GM18505 (cell line): Measurements from ENCODE around the gene PKHD1.
A peak's percentile ranks its signal among the peaks of the same experiment; 100 is the strongest.
"Not testable (repeated sequence)": the region's sequence is repeated elsewhere in the genome, so short reads cannot be mapped to it uniquely, and the experiment has no call there.

Source experiments
- ATAC-seq: cut with Tn5 transposase; IDR thresholded peaks from one replicate; pipeline ENCODE4 v1.9.1; 2021; ENCODE audit not compliant: unreplicated experiment
- POLR2A ChIP-seq: IDR thresholded peaks from 4 replicates; pipeline ENCODE4 v1.6.1; 2011; ENCODE audit warnings: borderline replicate concordance; ENCODE audit not compliant: insufficient read depth, insufficient read length; ENCODE audit errors: extremely low read depth

PKHD1 gene

DNA sequence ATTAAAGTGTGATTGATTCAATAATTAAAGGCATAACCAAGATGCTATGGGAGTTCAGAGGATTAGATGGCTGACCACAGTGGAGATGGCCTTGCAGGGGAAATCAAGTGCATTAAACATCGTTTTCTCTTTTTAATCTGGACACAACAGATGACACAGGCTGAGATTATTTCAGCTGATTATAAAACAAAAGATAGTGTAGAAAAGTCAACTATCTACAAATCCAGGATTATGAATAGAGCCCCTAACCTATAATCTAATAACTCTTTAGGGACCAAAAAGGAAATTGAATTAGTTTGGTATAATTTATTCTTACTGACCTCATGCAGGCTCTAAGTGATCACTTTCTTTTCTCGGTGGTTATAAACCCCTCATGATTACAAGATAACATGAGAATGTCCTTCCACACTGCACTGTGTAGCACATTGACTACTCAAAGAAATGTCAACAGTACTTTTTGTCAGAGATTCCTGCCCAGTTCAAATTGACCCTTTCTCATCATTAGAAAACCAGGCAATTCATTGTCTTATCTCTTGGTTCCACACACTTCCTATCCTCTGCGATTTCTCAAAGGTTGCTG lies 122.1 kb downstream of the PKHD1 start:
- ATAC-seq = no peak
- TF ChIP-seq POLR2A = no peak

DNA sequence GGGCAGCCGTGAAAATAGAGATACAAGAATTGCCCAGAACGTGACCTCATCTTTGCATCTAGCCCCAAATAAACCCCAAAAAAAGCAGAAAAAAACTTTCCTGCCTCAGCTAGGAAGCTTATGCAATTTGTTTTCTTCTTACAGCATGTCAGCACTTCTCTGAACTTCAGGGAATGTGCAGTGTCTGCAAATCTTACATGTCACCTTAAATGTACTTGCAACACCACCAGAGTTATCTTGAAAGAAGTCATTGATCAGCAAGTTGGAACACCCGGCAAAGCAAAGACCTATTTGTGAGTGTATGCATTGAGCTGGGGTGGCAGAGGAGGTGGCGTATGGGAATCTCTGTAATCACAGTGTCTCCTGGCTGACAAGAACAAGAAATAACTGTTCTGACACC lies 123.4 kb downstream of the PKHD1 start:
- no peak for ATAC-seq
- TF ChIP-seq POLR2A = no peak

DNA sequence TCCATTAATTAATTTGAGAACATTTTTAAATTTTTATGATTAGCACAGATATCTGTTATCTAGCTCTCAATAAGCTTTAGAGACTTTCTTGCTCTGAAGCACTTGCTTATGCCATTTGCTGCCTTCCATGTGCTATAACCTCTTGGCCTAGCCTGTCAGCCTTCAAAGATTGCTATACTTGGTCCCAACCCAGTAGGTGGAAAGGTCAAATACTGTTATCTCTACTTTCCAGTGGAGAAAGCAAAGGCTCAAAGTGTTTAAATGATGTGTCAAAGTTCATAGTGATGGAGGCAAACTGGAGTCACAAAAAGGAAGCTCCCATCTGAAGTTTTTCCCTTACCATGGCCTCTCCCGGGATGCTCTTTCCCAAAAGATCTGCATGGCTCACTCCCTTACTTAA lies 125.1 kb downstream of the PKHD1 start:
- ATAC-seq = no peak
- TF ChIP-seq POLR2A = no peak

DNA sequence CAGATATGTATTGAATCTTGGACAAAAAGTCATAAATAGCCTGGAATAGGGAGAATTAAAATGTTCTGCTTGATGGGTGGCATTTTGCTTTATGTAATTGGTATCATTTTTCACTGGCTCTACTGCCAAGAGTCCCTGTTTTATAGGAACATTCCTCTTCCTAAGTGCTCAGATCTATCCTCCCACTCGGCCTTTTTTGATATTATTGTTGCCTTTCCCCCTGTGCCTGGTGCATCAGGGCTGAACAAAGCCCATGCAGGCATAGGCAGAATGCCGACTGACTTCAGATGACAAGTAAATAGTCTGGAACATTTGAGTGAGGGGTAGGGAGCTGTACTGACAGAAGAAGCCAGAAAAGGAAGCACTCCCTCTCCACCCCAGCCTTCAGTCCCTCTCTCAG lies 127.0 kb downstream of the PKHD1 start:
- ATAC-seq = no peak
- TF ChIP-seq POLR2A = no peak

DNA sequence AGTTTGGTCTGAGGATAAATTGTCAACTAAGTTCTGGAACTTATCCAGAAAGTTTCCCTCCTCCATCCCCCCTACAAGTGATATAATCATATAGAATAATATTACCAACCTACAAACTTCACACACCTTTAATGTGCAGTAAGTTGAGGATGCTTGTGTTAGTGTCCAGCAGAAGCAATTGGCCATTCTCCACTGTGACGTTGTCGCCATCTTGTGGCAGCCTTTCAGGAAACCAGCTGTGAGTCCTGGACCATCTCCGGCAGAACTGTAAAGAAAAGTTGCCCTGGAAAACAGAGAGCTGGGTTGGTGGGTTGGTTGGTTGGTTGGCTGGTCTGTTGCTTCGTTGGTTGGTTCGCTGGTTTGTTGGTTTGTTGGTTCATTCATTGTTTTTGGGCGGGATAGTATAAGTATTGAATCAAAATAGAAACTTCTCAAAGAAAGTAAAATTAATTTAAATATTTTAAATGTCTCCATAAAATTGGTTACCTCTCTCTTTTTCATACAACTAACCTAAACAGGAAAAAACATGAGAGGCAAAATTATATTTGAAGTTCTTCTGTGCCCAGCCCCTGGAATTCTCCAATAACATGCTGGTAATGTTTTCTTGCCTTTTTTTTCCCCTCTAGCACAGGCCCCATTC lies 127.5 kb downstream of the PKHD1 start:
- no peak for TF ChIP-seq POLR2A
- ATAC-seq = peak; percentile 79

DNA sequence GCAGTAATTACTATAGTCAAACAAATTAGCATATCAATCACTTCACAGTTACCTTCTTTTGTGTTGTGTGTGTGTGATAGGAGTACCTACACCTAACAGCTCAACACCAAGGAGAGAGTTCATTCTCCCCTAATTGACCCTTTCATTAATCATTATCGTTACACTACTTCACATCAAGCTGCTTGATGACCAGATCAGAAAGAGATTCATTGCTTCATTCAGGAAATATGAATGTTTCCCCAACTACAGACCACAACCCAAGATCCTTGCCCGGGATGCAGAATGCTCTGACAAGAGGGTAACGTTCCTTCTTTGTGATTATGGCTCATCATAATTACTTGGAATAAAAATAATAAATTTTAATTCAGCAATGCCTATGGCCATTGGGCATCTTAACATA lies 132.7 kb downstream of the PKHD1 start:
- ATAC-seq = no peak
- TF ChIP-seq POLR2A = no peak

DNA sequence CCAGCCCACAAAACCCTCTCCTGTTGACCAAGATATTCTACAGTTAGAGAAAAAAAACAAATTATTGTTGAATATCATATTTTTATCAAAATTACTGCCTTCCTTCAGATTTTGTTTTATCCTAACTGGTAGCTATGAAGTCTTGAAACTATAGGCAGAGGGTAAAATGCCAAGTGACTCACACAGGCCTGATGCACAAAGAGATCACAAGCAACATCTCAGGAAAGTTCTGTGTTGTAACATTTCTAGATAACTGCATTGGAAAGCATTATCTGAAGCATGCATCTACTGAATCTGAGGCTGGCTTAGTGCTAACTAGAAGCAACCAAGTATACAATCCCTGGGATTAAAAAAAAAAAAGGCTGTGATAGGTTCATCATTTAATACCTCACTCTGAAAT lies 134.2 kb downstream of the PKHD1 start:
- no peak for ATAC-seq
- no peak for TF ChIP-seq POLR2A

DNA sequence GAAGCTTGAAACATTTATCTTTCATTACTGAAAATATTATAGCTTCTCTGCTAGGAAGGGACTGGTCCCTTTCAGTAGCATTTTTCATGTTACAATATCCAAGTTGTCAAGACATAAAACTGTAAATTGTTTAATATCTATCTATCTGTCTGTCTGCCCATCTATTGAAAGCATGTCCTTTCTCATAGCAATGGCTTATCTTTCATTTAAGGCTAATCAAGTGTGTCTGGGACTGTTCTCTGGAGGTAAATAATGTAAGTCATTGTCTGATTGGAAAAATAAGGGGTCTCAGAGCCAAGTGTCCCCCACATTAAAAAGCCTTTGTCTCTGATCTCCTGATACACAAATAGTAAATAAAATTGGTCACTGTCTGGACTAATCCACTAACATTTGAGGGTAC lies 135.5 kb downstream of the PKHD1 start:
- no peak for ATAC-seq
- no peak for TF ChIP-seq POLR2A

DNA sequence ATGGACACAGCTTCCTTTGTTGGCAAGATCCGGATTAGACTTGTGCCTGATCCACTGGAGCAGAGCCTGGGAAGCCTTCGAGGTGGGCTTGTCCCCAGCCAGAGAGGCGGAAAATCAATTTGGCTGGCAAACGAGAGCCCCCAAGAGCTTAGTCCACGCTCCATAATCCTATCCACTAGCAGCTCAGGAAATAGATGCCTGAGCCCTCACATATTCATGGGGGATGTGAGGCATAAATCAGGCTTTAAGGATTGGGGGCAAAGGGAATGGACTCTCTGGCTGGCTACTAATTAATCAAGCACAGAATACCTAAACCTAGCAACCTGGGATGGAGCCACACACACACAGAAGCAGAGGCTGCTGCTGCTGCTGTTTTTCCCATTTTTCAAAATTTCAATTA lies 137.9 kb downstream of the PKHD1 start:
- ATAC-seq = no peak
- no peak for TF ChIP-seq POLR2A

DNA sequence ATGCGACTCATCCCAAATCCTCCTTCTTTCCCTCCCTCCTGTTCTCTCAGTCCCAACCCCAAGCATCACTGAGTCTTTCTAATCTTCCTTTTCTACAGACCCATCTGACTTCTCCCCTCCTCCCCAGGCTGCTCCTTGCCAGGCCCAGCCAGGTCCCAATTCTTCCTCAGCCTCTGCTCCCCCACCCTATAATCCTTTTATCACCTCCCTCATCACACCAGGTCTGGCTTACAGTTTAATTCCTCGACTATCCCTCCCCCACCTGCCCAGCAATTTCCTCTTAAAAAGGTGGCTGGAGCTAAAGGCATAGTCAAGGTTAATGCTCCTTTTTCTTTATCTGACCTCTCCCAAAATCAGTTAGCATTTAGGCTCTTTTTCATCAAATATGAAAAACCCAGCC lies 147.7 kb downstream of the PKHD1 start:
- ATAC-seq = not testable (repeated sequence)

DNA sequence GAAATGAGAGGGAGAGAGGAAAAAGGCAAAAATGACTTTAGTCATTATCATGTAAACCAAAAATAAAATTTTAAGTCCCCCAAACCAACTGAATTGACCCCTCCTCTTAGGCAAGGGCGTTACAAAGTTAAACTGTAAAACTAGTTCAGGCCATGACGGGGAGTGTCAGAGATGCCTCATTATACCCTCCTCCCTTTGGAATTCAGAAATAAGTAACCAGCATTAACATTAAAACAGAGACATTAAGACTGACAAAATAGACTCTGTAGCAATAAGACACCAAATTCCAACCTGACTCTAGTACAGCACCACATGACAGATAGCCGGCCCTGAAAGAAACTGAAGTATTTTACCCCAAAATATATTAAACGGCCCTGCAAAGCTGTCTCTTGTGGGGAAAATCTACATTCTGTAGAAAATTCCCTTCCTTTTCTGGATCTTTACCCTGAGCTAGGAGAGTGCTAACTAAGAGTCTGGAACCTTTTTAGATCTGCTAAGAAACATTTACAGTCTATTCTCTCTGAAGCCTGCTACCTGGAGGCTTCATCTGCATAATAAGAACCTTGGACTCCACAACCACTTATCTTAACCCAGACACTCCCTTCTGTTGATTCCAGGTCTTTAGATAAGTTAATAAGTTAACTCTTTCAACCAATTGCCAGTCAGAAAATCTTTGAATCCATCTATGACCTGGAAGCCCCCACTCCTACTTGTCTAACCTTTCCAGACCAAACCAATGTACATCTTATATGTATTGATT lies 150.7 kb downstream of the PKHD1 start:
- no peak for ATAC-seq
- TF ChIP-seq POLR2A = no peak

DNA sequence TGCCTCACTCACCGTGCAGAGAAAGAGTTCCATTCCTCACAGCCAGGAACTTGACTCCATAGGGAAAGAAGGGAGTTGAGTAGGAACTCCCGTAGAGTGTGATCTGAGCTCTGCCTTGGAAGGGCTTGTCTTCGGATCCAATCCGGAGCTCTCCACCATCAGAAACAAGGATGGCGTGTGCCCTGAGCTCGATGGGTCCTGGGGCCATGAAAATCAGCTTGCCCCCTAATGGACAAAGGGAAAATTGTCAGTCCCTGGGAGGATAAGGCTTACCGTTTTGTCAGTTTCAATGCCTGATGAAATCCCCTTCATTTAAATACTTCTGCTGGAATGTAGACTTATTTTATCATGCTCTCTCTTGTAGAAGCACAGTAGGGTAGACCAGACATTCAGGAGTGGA lies 153.3 kb downstream of the PKHD1 start:
- no peak for ATAC-seq

DNA sequence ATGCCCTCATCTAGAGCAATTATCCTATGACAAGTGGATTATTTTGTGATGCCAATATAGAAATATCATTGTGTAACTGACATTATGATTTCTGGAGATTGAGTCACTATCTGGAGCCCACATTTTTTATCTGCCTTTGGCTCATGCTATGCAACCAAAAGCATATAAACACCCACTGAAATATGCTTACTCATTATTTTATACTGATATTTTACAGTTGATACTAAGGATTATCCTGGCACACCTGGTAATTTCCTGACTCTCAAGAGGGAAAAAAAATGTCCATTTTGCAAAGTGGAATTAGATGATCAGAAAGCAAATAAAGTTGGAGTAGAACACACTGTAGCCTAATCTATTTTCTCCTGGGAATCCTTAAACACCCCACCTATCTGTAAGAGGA lies 154.5 kb downstream of the PKHD1 start:
- no peak for ATAC-seq

More for the DNA sequence above, 153.3 kb downstream of the PKHD1 start:
- TF ChIP-seq POLR2A = no peak

DNA sequence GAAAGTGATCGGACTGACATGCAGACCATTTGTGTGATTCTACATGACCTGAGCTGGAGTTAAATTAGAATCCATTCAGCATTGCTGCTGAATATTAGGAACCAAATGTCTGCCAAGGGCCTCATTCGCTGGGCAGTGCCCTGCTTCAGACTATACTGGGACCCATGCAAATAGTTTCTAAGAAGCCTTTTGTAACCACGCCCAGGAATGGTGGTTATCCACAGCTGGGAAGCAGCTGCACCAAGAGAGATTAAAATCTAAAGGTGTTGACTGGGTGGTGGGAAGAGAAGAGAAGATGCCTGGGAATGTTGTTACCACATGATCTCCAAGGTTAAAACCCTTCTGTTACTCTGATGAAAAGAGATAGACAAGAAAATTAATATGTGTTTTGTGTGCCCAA lies 156.8 kb downstream of the PKHD1 start:
- no peak for TF ChIP-seq POLR2A
- ATAC-seq = no peak

More for the DNA sequence above, 154.5 kb downstream of the PKHD1 start:
- TF ChIP-seq POLR2A = no peak
